Body of pancreas (tissue), 4 donors: ENCODE results near the gene TMEM233. TPM values are rescaled to one million over a fixed set of nuclear protein-coding genes. Genes with fewer than 3 reads are reported as not detected.

Experiments used
- ATAC-seq: fragments of 150-250 bp; one replicate; pipeline ENCODE4 v1.9.1; 2016
- DNase-seq, 4 donors: peaks; one replicate each; pipeline ENCODE4 v3.0.0-alpha.2; 2019
- H3K27ac ChIP-seq, 4 donors: fragments of 200-600 bp; sonication (generic); 1 replicate in 3 of 4; 2 replicates in 1 of 4; pipeline versions ENCODE4 v1.5.1 to v1.6.1; 2016 to 2019; ENCODE audit warnings: mild to moderate bottlenecking in 1 of 4, mixed read lengths in 1 of 4, moderate library complexity in 1 of 4
- H3K27me3 ChIP-seq, 2 donors: fragments of 200-600 bp; sonication (generic); one replicate each; pipeline ENCODE4 v1.6.0; 2016; ENCODE audit warnings: mild to moderate bottlenecking in 1 of 2
- H3K36me3 ChIP-seq, 2 donors: fragments of 200-600 bp; sonication (generic); replicated peaks in 1 of 2; 2 replicates each; pipeline ENCODE4 v1.5.1; 2016; ENCODE audit warnings: low read depth in 2 of 2; ENCODE audit not compliant: insufficient read depth in 1 of 2
- H3K4me1 ChIP-seq: fragments of 200-600 bp; sonication (generic); one replicate; pipeline ENCODE4 v1.6.0; 2016
- H3K4me3 ChIP-seq, 2 donors: fragments of 200-600 bp; sonication (generic); 1 replicate in 1 of 2; 2 replicates in 1 of 2; pipeline ENCODE4 v1.5.1; 2016 to 2019
- H3K9me3 ChIP-seq, 3 donors: fragments of 200-600 bp; sonication (generic); 1 replicate in 2 of 3; 2 replicates in 1 of 3; pipeline ENCODE4 v1.5.1; 2016
- POLR2A ChIP-seq, 3 donors: fragments of 450-650 bp; IDR thresholded peaks; one replicate each; pipeline ENCODE4 v1.6.1; 2016; ENCODE audit warnings: antibody characterized with exemption in 3 of 3, mild to moderate bottlenecking in 2 of 3
- WGBS, 2 donors: methylation state at CpG; one replicate each; pipeline ENCODE4 v1.1.5; 2017; 5-methylcytosine and 5-hydroxymethylcytosine counted together
- intact Hi-C: fragments of 100-400 bp; cut with DNase I; formaldehyde crosslinking; loops from one replicate; pipeline ENCODE4 v1.15.1; 2023
- total RNA-seq, 2 donors: library from RNA; depleted of rRNA; stranded (reverse); fragments of >200 nt; gene quantifications; one replicate each; pipeline ENCODE4 v1.1.0, GENCODE V29; 2016
- TF ChIP-seq, protein P1 (sequence below), 7 experiments: fragments of 450-650 bp in 4 of 7; fragments of 200-600 bp in 3 of 7; sonication (generic) in 3 of 7; IDR thresholded peaks; one replicate each; pipeline ENCODE4 v1.5.1; 2016 to 2019; ENCODE audit warnings: antibody characterized with exemption in 7 of 7

The TMEM233 gene
- total RNA-seq, 2 donors from 2014 or later = under 0.01 TPM; not detected in 1

DNA sequence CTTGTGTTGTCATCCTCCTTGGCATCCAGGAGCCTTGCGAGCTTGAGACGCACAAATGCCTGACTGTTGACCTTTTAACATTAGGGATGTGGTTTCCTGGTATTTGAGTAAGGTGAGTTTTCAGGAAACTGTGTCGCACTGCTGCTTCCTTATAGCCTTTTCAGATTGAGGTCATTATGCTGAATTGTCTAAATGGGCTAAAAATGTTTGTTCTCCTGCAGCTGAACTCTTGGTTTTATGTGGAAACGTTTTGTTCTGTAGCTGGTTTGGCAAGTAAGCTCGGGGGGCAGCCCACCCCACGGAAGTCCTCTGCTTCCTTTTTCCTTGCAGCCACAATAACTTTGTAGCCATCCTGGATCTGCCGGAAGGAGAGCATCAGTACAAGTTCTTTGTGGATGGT lies 80.1 kb downstream of the TMEM233 start:
- peak overlapping the region in 2 of 4 donors; percentile 44 to 49 for H3K27ac ChIP-seq
- H3K9me3 ChIP-seq = no peaks in the 10 kb centered on the region
- H3K4me3 ChIP-seq = no peak overlapping the region
- H3K36me3 ChIP-seq = peaks cover 22 to 41% of the 10 kb centered on the region in 2 donors
- no peaks in the 10 kb centered on the region for H3K27me3 ChIP-seq
- DNase-seq = peak in 1 of 4 donors; percentile 25
- H3K4me1 ChIP-seq = peaks cover 29% of the 10 kb centered on the region
- no peak for ATAC-seq
- WGBS, 2 donors = 75 to 79% methylated on average over 7 of the region's 7 CpGs
- TF ChIP-seq POLR2A (IDR thresholded peaks at IDR 0.05) = no peak
- TF ChIP-seq, protein P1, sequence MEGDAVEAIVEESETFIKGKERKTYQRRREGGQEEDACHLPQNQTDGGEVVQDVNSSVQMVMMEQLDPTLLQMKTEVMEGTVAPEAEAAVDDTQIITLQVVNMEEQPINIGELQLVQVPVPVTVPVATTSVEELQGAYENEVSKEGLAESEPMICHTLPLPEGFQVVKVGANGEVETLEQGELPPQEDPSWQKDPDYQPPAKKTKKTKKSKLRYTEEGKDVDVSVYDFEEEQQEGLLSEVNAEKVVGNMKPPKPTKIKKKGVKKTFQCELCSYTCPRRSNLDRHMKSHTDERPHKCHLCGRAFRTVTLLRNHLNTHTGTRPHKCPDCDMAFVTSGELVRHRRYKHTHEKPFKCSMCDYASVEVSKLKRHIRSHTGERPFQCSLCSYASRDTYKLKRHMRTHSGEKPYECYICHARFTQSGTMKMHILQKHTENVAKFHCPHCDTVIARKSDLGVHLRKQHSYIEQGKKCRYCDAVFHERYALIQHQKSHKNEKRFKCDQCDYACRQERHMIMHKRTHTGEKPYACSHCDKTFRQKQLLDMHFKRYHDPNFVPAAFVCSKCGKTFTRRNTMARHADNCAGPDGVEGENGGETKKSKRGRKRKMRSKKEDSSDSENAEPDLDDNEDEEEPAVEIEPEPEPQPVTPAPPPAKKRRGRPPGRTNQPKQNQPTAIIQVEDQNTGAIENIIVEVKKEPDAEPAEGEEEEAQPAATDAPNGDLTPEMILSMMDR (IDR thresholded peaks at IDR 0.05) = no peak
- intact Hi-C loops = no loop called here

DNA sequence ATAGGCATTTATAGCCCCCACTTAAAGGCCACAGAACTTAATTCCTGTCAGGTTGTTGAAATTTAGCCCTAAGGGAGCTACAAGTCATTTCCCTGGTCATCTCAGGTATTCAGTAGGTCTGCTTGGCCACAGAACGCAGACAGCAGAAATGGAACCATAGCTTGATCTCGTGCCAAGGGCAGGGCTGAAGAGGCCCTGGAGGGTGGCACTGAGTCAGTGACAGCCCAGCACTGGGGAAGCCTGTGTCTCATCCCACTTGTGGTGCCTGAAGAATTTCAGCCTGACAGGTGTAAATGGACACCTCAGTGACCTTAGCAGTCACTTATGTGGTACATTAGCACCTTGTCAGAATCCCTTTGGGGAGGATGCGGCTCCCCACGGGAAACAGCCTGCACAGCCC lies 81.0 kb downstream of the TMEM233 start:
- Histone ChIP-seq H3K4me1 (peaks cover 20% of the 10 kb centered on the region), H3K27ac (peak overlapping the region in 1 of 4 donors; percentile 20), H3K27me3 (no peaks in the 10 kb centered on the region), H3K36me3 (peaks cover 25 to 46% of the 10 kb centered on the region in 2 donors), H3K9me3 (no peaks in the 10 kb centered on the region), H3K4me3 (no peak overlapping the region)
- intact Hi-C loops = no loop called here
- DNase-seq = no peak
- WGBS, 2 donors = 86% methylated on average over 2 to 4 of the region's 4 CpGs
- TF ChIP-seq POLR2A (IDR thresholded peaks at IDR 0.05) = no peak
- TF ChIP-seq, protein P1 (IDR thresholded peaks at IDR 0.05) = no peak
- no peak for ATAC-seq

DNA sequence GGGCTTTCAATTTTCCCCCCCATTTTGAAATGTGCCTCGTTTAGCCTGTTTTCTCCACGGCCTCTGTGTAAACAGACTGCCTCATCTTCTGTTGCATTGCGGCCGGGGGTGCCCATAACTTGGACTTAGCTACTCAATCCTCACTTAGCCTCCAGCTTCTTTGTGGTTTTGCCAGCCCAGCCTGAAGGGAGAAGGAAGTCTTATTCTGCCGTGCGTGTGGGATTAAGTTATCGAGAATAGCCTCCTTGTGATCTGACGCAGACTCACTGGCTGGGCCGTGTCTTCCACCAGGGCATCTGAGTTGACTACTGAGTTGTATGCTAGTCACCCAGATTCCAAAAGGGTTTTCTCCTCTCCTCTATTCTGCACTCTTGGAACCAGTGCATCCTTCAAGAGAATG lies 82.4 kb downstream of the TMEM233 start:
- H3K27ac ChIP-seq = no peak overlapping the region
- H3K36me3 ChIP-seq = peaks cover 34 to 56% of the 10 kb centered on the region in 2 donors

DNA sequence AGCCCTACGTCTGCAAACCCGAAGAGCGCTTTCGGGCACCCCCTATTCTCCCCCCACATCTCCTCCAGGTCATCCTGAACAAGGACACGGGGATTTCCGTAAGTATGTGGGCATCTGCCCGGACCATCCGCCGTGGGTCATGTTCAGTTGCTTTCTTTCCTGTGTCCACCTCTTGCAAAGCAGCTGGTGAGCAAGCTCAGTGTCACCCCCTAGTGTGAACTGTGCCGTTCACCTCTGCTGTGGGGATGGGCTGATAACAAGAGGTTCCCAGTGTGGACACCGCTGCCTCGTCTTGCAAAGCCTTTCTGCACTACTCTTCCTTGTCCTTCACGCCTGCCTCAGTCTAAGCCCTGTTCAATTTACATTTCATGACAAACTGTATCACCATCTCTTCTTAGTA lies 83.0 kb downstream of the TMEM233 start:
- 89 to 95% methylated on average over 13 of the region's 13 CpGs for WGBS, 2 donors
- no peaks in the 10 kb centered on the region for H3K27me3 ChIP-seq
- TF ChIP-seq, protein P1 (IDR thresholded peaks at IDR 0.05) = no peak
- no peak for TF ChIP-seq POLR2A (IDR thresholded peaks at IDR 0.05)
- no peak for ATAC-seq
- no peaks in the 10 kb centered on the region for H3K9me3 ChIP-seq
- no peak overlapping the region for H3K4me3 ChIP-seq
- DNase-seq = no peak
- intact Hi-C loops = no loop called here
- H3K36me3 ChIP-seq = peaks cover 34 to 57% of the 10 kb centered on the region in 2 donors
- no peaks in the 10 kb centered on the region for H3K4me1 ChIP-seq
- no peak overlapping the region for H3K27ac ChIP-seq

More for the DNA sequence above, 82.4 kb downstream of the TMEM233 start:
- intact Hi-C loops = no loop called here
- ATAC-seq = no peak
- H3K4me1 ChIP-seq = peaks cover 5% of the 10 kb centered on the region
- DNase-seq = no peak
- 82 to 90% methylated on average over 9 of the region's 9 CpGs for WGBS, 2 donors
- H3K27me3 ChIP-seq = no peaks in the 10 kb centered on the region
- TF ChIP-seq POLR2A (IDR thresholded peaks at IDR 0.05) = no peak
- TF ChIP-seq, protein P1 (IDR thresholded peaks at IDR 0.05) = no peak
- no peaks in the 10 kb centered on the region for H3K9me3 ChIP-seq
- no peak overlapping the region for H3K4me3 ChIP-seq

DNA sequence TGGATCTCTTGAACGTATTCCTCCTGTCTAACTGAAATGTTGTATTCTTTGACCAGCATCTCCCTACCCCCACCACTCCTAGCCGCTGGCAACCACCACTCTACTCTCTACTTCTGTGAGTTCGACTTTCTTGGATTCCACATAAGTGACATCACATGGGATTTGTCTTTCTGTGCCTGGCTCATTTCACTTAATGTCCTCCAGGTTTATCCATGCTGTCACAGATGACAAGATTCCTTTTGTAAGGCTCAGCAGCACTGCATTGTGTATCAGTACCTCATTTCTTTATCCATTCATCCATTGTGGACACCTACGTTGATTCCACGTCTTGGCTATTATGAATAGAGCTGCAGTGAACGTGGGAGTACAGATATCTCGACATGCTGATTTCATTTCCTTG lies 84.9 kb downstream of the TMEM233 start:
- Histone ChIP-seq H3K4me1 (peaks cover 9% of the 10 kb centered on the region), H3K4me3 (no peak overlapping the region), H3K9me3 (no peaks in the 10 kb centered on the region), H3K36me3 (peaks cover 31 to 50% of the 10 kb centered on the region in 2 donors), H3K27me3 (no peaks in the 10 kb centered on the region), H3K27ac (no peak overlapping the region)
- TF ChIP-seq, protein P1 (IDR thresholded peaks at IDR 0.05) = no peak
- TF ChIP-seq POLR2A (IDR thresholded peaks at IDR 0.05) = no peak
- no peak for DNase-seq
- no peak for ATAC-seq
- intact Hi-C loops = no loop called here
- WGBS, 2 donors = 84 to 88% methylated on average over 7 of the region's 7 CpGs
